Measurements from ENCODE around the gene SDK1.

- TF ChIP-seq CTCF (IDR thresholded peaks at IDR 0.05) (no peak), POLR2A (IDR thresholded peaks at IDR 0.05) (no peak), POLR2AphosphoS5 (IDR thresholded peaks at IDR 0.05) (no peak), EP300 (IDR thresholded peaks at IDR 0.05) (no peak)
Measured at GRCh38 chr7:4218481-4218880, 917.4 kb downstream of the SDK1 start.
